Measurements from ENCODE around the gene LRCH1.

DNA sequence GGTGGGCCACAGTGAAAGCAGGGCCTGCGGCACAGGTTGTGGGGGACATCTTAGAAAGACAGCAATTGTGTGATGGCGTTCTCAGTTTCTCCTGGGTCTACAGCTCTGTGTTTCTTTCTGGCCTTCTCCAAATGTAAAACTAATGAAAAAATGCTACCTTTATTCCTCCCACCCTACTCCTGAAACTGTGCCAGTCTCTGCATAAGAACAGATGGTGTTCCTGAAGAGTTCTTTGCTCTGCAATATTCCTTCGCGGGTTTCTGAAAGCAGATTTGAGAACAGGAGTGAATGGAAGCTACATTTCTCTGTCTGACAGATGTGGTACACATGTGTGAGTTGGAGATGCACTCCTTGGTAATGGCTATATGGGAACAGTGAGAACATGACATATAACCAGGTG lies 18.0 kb upstream of the LRCH1 start:
- TF ChIP-seq, protein P1, sequence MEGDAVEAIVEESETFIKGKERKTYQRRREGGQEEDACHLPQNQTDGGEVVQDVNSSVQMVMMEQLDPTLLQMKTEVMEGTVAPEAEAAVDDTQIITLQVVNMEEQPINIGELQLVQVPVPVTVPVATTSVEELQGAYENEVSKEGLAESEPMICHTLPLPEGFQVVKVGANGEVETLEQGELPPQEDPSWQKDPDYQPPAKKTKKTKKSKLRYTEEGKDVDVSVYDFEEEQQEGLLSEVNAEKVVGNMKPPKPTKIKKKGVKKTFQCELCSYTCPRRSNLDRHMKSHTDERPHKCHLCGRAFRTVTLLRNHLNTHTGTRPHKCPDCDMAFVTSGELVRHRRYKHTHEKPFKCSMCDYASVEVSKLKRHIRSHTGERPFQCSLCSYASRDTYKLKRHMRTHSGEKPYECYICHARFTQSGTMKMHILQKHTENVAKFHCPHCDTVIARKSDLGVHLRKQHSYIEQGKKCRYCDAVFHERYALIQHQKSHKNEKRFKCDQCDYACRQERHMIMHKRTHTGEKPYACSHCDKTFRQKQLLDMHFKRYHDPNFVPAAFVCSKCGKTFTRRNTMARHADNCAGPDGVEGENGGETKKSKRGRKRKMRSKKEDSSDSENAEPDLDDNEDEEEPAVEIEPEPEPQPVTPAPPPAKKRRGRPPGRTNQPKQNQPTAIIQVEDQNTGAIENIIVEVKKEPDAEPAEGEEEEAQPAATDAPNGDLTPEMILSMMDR (conservative IDR thresholded peaks at IDR 0.05): no peak
- no peak for TF ChIP-seq EZH2 (IDR thresholded peaks at IDR 0.05; ENCODE audit: low read depth)

Data from PC-9 (cell line).